ENCODE data around the gene ATG9B.

ATG9B gene

GRCh38 chr7:150974468-150975391, 49.6 kb downstream of the ATG9B start (continued):
- TF ChIP-seq ZNF518A (tag by site-specific recombination; conservative IDR thresholded peaks at IDR 0.05; ENCODE audit: low read depth) = no peak
- peak; percentile 50; the same call in 1 of the 2 replicates for TF ChIP-seq ZNF692 (tag by site-specific recombination; IDR thresholded peaks at IDR 0.05)
- TF ChIP-seq PATZ1 (tag by site-specific recombination; IDR thresholded peaks at IDR 0.05) = peak; percentile 57
- 0 out of 2 replicates have a peak, but pooled peaks have one; percentile 41 for TF ChIP-seq ZNF423 (tag by site-specific recombination; IDR thresholded peaks at IDR 0.05)
- TF ChIP-seq ZNF654 (tag by site-specific recombination; IDR thresholded peaks at IDR 0.05; ENCODE audit: low read depth) = no peak
- TF ChIP-seq, protein P1, sequence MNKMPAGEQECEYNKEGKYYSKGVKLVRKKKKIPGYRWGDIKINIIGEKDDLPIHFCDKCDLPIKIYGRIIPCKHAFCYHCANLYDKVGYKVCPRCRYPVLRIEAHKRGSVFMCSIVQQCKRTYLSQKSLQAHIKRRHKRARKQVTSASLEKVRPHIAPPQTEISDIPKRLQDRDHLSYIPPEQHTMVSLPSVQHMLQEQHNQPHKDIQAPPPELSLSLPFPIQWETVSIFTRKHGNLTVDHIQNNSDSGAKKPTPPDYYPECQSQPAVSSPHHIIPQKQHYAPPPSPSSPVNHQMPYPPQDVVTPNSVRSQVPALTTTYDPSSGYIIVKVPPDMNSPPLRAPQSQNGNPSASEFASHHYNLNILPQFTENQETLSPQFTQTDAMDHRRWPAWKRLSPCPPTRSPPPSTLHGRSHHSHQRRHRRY (tag by site-specific recombination; IDR thresholded peaks at IDR 0.05) = 0 out of 2 replicates have a peak, but pooled peaks have one; percentile 19
- no peak for TF ChIP-seq ZSCAN30 (tag by site-specific recombination; IDR thresholded peaks at IDR 0.05)
- TF ChIP-seq ZNF140 (tag by site-specific recombination; IDR thresholded peaks at IDR 0.05) = no peak
- TF ChIP-seq SALL2 (tag by site-specific recombination; IDR thresholded peaks at IDR 0.05; ENCODE audit: borderline replicate concordance) = no peak
- no peak for TF ChIP-seq ZNF623 (tag by site-specific recombination; IDR thresholded peaks at IDR 0.05)
- 0 out of 2 replicates have a peak, but pooled peaks have one; percentile 25 for TF ChIP-seq YY2 (tag by site-specific recombination; IDR thresholded peaks at IDR 0.05)
- TF ChIP-seq, protein P2, sequence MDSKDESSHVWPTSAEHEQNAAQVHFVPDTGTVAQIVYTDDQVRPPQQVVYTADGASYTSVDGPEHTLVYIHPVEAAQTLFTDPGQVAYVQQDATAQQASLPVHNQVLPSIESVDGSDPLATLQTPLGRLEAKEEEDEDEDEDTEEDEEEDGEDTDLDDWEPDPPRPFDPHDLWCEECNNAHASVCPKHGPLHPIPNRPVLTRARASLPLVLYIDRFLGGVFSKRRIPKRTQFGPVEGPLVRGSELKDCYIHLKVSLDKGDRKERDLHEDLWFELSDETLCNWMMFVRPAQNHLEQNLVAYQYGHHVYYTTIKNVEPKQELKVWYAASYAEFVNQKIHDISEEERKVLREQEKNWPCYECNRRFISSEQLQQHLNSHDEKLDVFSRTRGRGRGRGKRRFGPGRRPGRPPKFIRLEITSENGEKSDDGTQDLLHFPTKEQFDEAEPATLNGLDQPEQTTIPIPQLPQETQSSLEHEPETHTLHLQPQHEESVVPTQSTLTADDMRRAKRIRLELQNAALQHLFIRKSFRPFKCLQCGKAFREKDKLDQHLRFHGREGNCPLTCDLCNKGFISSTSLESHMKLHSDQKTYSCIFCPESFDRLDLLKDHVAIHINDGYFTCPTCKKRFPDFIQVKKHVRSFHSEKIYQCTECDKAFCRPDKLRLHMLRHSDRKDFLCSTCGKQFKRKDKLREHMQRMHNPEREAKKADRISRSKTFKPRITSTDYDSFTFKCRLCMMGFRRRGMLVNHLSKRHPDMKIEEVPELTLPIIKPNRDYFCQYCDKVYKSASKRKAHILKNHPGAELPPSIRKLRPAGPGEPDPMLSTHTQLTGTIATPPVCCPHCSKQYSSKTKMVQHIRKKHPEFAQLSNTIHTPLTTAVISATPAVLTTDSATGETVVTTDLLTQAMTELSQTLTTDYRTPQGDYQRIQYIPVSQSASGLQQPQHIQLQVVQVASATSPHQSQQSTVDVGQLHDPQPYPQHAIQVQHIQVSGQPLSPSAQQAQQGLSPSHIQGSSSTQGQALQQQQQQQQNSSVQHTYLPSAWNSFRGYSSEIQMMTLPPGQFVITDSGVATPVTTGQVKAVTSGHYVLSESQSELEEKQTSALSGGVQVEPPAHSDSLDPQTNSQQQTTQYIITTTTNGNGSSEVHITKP (tag by site-specific recombination; IDR thresholded peaks at IDR 0.05) = peak; percentile 89
- peak; percentile 89 for TF ChIP-seq ZBTB44 (tag by site-specific recombination; IDR thresholded peaks at IDR 0.05)
- peak; percentile 55; the same call in 1 of the 2 replicates for TF ChIP-seq ZNF394 (tag by site-specific recombination; IDR thresholded peaks at IDR 0.05; ENCODE audit: borderline replicate concordance)
- TF ChIP-seq ZFHX2 (tag by site-specific recombination; conservative IDR thresholded peaks at IDR 0.05) = peak; percentile 86
- 0 out of 2 replicates have a peak, but pooled peaks have one; percentile 69 for TF ChIP-seq ZFP37 (tag by site-specific recombination; IDR thresholded peaks at IDR 0.05)
- TF ChIP-seq ZNF785 (tag by site-specific recombination; IDR thresholded peaks at IDR 0.05) = 0 out of 2 replicates have a peak, but pooled peaks have one; percentile 63
- no peak for TF ChIP-seq MZF1 (tag by site-specific recombination; IDR thresholded peaks at IDR 0.05; ENCODE audit: borderline replicate concordance)
- TF ChIP-seq SP3 (tag by site-specific recombination; IDR thresholded peaks at IDR 0.05) = peak; percentile 31
- no peak for TF ChIP-seq ZNF214 (tag by site-specific recombination; IDR thresholded peaks at IDR 0.05; ENCODE audit: borderline replicate concordance)
- no peak for TF ChIP-seq ZNF391 (tag by site-specific recombination; IDR thresholded peaks at IDR 0.05; ENCODE audit: borderline replicate concordance, low read depth)

Measured in HEK293 (cell line).